Gastroesophageal sphincter (tissue), 3 donors: ENCODE data around the gene ZNF670.

Experiments
- EP300 ChIP-seq: sonication (generic); formaldehyde crosslinking; IDR thresholded peaks from one replicate; pipeline ENCODE4 v1.6.1; 2017; ENCODE audit warnings: antibody characterized with exemption, mild to moderate bottlenecking
- POLR2A ChIP-seq, 2 donors: fragments of 450-650 bp; IDR thresholded peaks; one replicate each; pipeline ENCODE4 v1.6.1; 2017; ENCODE audit warnings: antibody characterized with exemption in 2 of 2, mild to moderate bottlenecking in 2 of 2, moderate library complexity in 1 of 2
- POLR2AphosphoS5 ChIP-seq: sonication (generic); formaldehyde crosslinking; IDR thresholded peaks from one replicate; pipeline ENCODE4 v1.6.1; 2017; ENCODE audit warnings: antibody characterized with exemption
- TF ChIP-seq, protein P1 (sequence below), 4 experiments: fragments of 200-600 bp in 2 of 4; fragments of 450-650 bp in 2 of 4; sonication (generic) in 1 of 4; IDR thresholded peaks; one replicate each; pipeline ENCODE4 v1.5.1; 2017 to 2019; ENCODE audit warnings: antibody characterized with exemption in 4 of 4, mild to moderate bottlenecking in 2 of 4, moderate library complexity in 2 of 4

DNA sequence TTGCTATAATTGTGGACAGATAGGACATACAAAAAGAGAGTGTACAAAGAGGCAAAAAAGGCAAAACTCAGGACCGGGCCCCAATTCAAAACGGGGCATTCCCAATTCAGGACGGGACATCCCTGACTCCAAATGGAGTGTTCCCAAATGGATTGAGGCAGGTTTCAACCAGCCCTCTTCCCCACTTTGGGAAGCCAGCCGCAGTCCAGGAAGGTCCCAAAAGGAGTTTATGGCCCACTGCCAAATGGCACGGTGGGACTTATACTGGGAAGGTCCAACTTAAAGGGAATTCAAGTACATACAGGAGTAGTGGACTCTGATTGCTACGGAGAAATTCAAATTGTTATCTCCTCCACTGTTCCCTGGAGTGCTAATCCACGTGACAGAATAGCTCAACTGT is 29.1 kb upstream of the ZNF670 start:
- TF ChIP-seq, protein P1, sequence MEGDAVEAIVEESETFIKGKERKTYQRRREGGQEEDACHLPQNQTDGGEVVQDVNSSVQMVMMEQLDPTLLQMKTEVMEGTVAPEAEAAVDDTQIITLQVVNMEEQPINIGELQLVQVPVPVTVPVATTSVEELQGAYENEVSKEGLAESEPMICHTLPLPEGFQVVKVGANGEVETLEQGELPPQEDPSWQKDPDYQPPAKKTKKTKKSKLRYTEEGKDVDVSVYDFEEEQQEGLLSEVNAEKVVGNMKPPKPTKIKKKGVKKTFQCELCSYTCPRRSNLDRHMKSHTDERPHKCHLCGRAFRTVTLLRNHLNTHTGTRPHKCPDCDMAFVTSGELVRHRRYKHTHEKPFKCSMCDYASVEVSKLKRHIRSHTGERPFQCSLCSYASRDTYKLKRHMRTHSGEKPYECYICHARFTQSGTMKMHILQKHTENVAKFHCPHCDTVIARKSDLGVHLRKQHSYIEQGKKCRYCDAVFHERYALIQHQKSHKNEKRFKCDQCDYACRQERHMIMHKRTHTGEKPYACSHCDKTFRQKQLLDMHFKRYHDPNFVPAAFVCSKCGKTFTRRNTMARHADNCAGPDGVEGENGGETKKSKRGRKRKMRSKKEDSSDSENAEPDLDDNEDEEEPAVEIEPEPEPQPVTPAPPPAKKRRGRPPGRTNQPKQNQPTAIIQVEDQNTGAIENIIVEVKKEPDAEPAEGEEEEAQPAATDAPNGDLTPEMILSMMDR (IDR thresholded peaks at IDR 0.05), result no peak
- no peak for TF ChIP-seq EP300
- no peak for TF ChIP-seq POLR2A (IDR thresholded peaks at IDR 0.05)
- no peak for TF ChIP-seq POLR2AphosphoS5
